Tibial nerve (tissue), 3 donors: Measurements from ENCODE around the gene ITPK1.

Source experiments
- POLR2A ChIP-seq, 2 donors: fragments of 450-650 bp; IDR thresholded peaks; one replicate each; pipeline ENCODE4 v1.6.1; 2017; ENCODE audit warnings: antibody characterized with exemption in 2 of 2, mild to moderate bottlenecking in 2 of 2, moderate library complexity in 2 of 2
- TF ChIP-seq, protein P1 (sequence below), 5 experiments: fragments of 200-600 bp in 3 of 5; fragments of 450-650 bp in 2 of 5; sonication (generic) in 3 of 5; IDR thresholded peaks; one replicate each; pipeline ENCODE4 v1.5.1; 2016 to 2019; ENCODE audit warnings: antibody characterized with exemption in 5 of 5, mild to moderate bottlenecking in 3 of 5, moderate library complexity in 2 of 5

DNA sequence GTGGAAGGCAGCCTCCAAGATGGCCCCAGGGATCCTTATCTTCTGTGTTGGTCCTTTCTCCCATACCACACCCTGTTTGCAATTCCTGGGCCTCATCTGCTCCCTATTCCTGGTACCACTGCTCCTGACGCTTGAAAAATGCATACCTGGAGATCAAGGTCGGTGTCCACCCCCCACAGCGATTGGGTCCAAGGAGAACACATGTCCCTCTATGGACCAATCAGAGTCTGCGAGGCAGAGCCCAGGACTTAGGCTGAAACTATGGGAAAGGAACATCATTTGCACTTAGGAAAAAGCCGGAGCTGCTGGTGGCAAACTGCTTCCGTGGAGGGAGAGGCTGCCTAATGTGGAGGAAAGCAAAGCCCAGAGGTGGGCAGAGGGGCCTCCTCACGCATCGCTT lies 33.3 kb upstream of the ITPK1 start:
- no peak for TF ChIP-seq POLR2A (IDR thresholded peaks at IDR 0.05)
- TF ChIP-seq, protein P1, sequence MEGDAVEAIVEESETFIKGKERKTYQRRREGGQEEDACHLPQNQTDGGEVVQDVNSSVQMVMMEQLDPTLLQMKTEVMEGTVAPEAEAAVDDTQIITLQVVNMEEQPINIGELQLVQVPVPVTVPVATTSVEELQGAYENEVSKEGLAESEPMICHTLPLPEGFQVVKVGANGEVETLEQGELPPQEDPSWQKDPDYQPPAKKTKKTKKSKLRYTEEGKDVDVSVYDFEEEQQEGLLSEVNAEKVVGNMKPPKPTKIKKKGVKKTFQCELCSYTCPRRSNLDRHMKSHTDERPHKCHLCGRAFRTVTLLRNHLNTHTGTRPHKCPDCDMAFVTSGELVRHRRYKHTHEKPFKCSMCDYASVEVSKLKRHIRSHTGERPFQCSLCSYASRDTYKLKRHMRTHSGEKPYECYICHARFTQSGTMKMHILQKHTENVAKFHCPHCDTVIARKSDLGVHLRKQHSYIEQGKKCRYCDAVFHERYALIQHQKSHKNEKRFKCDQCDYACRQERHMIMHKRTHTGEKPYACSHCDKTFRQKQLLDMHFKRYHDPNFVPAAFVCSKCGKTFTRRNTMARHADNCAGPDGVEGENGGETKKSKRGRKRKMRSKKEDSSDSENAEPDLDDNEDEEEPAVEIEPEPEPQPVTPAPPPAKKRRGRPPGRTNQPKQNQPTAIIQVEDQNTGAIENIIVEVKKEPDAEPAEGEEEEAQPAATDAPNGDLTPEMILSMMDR (IDR thresholded peaks at IDR 0.05) = no peak
